Measurements from ENCODE around the gene IL11RA. TPM values are rescaled to one million over a fixed set of nuclear protein-coding genes. Genes with fewer than 3 reads are reported as not detected.

IL11RA gene
- total and polyA plus RNA-seq, 10 of the 15 experiments (the other 5 are each of a cell fraction or from before 2014, with no cell fraction given): 0.32 to 5.8 (median 2.2) TPM

DNA sequence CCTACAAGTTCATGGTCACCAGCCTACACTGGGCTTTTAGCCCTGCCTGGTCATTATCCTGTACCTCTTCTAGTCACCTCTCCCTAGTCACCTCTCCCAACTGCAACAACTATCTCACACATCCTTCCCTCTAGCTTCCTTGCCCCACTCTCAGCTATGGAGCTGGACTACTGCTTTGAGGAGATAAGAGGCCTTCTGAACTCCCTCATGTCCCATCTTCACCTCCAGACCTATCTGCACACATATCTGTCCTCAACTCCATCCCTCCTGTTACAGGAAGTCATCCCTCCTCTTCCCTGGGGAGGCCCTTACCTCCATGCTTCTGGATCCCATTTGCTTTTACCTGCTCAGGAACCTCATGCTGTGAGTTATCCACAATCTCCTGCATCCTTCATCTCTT, 45.8 kb upstream of the IL11RA start:
- H4K20me1 ChIP-seq (ENCODE audit: control insufficient read depth, insufficient read depth): no peaks in the 10 kb centered on the region
- TF ChIP-seq RAD21 (IDR thresholded peaks at IDR 0.05; ENCODE audit: insufficient read depth, low read depth, low read length) (no peak), RBBP5 (conservative IDR thresholded peaks at IDR 0.05) (no peak), KLF5 (IDR thresholded peaks at IDR 0.05; ENCODE audit: partially characterized antibody) (no peak)
- H3K36me3 ChIP-seq (ENCODE audit: control insufficient read depth in 2 of 2, insufficient read depth in 2 of 2, low read length in 1 of 2): 0 out of 4 replicates have a peak, but pooled peaks cover 0 to 2% of the 10 kb centered on the region in 2 experiments
- H2AFZ ChIP-seq (ENCODE audit: control insufficient read depth, low read depth, low read length): no peak overlapping the region
- in situ Hi-C loops (cut with MboI): no loop called here
- intact Hi-C loops (cut with micrococcal nuclease; ENCODE audit: unreplicated experiment): no loop called here
- H3K79me2 ChIP-seq (ENCODE audit: control insufficient read depth, insufficient read depth, low read length): peaks cover under 1% of the 10 kb centered on the region
- no peak overlapping the region for H3K4me2 ChIP-seq (ENCODE audit: control insufficient read depth, insufficient read depth)
- no peak for FAIRE-seq
- ChIA-PET SMC1A (ENCODE audit: uncharacterized antibody, unreplicated experiment) (no interaction called here), CTCF (interaction anchor here (1.4 to 5.0 kb wide), 6 partner anchors 11 to 202 kb away, joined by 3 to 39 read pairs (median 9); partner anchors contain the start of genes DCTN3 and GALT), RAD21 (ENCODE audit: unreplicated experiment) (interaction anchor here (1.3 kb wide), 1 partner anchor 19 kb away, joined by 3 read pairs; no protein-coding TSS in a partner anchor), POLR2A (no interaction called here)
- H3K27me3 ChIP-seq (replicated peaks in 1 of 2; ENCODE audit: control insufficient read depth in 2 of 2, insufficient read depth in 2 of 2, low read length in 1 of 2): peaks cover 0 to 1% of the 10 kb centered on the region in 2 experiments; a peak in 2 of 4 replicates
- no peak overlapping the region for H3K9ac ChIP-seq (ENCODE audit: control insufficient read depth, insufficient read depth, low read length)
- no peak overlapping the region for H3K27ac ChIP-seq (ENCODE audit: control insufficient read depth, insufficient read depth)
- DNase-seq (ENCODE audit: low read depth, low spot score): no peak
- H3K4me1 ChIP-seq (ENCODE audit: control insufficient read depth, insufficient read depth, low read length): no peaks in the 10 kb centered on the region
- ATAC-seq: no peak
- no TSS peak for BruUV-seq (replicated peaks)
- H3K4me3 ChIP-seq: no peak overlapping the region
- H3K9me3 ChIP-seq (replicated peaks; ENCODE audit: control insufficient read depth, insufficient read depth, low read length): no peaks in the 10 kb centered on the region; the same call in 2 of the 3 replicates

DNA sequence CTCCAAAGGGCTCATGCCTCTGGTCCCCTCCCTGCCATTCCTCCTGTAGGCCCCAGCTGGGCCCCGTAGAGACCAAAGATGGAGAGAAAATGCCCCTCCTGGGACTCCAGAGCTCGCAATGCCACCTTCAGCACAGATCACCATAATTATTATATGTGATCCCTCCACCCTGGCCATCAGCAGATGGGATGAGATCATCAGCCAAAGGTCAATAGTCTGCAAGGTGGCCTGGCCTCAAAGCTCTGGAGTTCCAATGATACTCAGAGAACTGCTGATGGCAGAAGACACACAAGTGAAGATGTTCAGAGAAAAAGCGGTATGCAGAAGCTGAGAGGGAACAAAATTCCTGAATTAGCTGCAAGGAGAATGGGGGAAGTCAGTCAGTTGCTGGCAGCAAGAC, 45.1 kb upstream of the IL11RA start:
- Histone ChIP-seq H2AFZ (ENCODE audit: control insufficient read depth, low read depth, low read length) (no peak overlapping the region), H3K4me1 (ENCODE audit: control insufficient read depth, insufficient read depth, low read length) (no peaks in the 10 kb centered on the region), H3K27ac (ENCODE audit: control insufficient read depth, insufficient read depth) (no peak overlapping the region), H3K9ac (ENCODE audit: control insufficient read depth, insufficient read depth, low read length) (no peak overlapping the region), H3K27me3 (replicated peaks in 1 of 2; ENCODE audit: control insufficient read depth in 2 of 2, insufficient read depth in 2 of 2, low read length in 1 of 2) (peaks cover 0 to 1% of the 10 kb centered on the region in 2 experiments; a peak in 2 of 4 replicates), H3K36me3 (ENCODE audit: control insufficient read depth in 2 of 2, insufficient read depth in 2 of 2, low read length in 1 of 2) (0 out of 4 replicates have a peak, but pooled peaks cover 0 to 2% of the 10 kb centered on the region in 2 experiments), H4K20me1 (ENCODE audit: control insufficient read depth, insufficient read depth) (no peaks in the 10 kb centered on the region), H3K79me2 (ENCODE audit: control insufficient read depth, insufficient read depth, low read length) (peaks cover 6% of the 10 kb centered on the region), H3K9me3 (replicated peaks; ENCODE audit: control insufficient read depth, insufficient read depth, low read length) (no peaks in the 10 kb centered on the region; the same call in 2 of the 3 replicates), H3K4me3 (no peak overlapping the region), H3K4me2 (ENCODE audit: control insufficient read depth, insufficient read depth) (no peak overlapping the region)
- intact Hi-C loops (cut with micrococcal nuclease; ENCODE audit: unreplicated experiment): no loop called here
- RAD21 ChIA-PET (ENCODE audit: unreplicated experiment): interaction anchor here (1.3 kb wide), 1 partner anchor 18 kb away, joined by 3 read pairs; no protein-coding TSS in a partner anchor
- CTCF ChIA-PET: interaction anchor here (1.6 to 5.0 kb wide), 2 partner anchors 13 to 27 kb away, joined by 3 to 39 read pairs; partner anchors contain the start of gene DCTN3
- DNase-seq (ENCODE audit: low read depth, low spot score) (no peak), FAIRE-seq (no peak), ATAC-seq (no peak)
- POLR2A ChIA-PET: no interaction called here
- TF ChIP-seq POLR2AphosphoS5 (IDR thresholded peaks at IDR 0.05; ENCODE audit: low read length) (no peak), ATF7 (IDR thresholded peaks at IDR 0.05; ENCODE audit: low read depth) (no peak), SRF (IDR thresholded peaks at IDR 0.05; ENCODE audit: low read depth in 2 of 2, low read length in 2 of 2) (no peak), IKZF2 (IDR thresholded peaks at IDR 0.05) (no peak), CHD2 (IDR thresholded peaks at IDR 0.05; ENCODE audit: borderline replicate concordance, low read depth, low read length) (no peak), FOS (IDR thresholded peaks at IDR 0.05; ENCODE audit: borderline replicate concordance, extremely low read depth, insufficient read length) (no peak), SMAD1 (IDR thresholded peaks at IDR 0.05; ENCODE audit: low read depth, partially characterized antibody) (no peak)
- SMC1A ChIA-PET (ENCODE audit: uncharacterized antibody, unreplicated experiment): interaction anchor here (1.0 kb wide), 1 partner anchor 15 kb away, joined by 3 read pairs; no protein-coding TSS in a partner anchor
- BruUV-seq (replicated peaks): no TSS peak
- 47% methylated on average over 3 of the region's 3 CpGs for WGBS (ENCODE audit: insufficient coverage, insufficient replicate concordance, low lambda C conversion rate, missing lambda C conversion rate)
- in situ Hi-C loops (cut with MboI): no loop called here
